ENCODE data around the gene PHLDA3. TPM values are rescaled to one million over a fixed set of nuclear protein-coding genes. Genes with fewer than 3 reads are reported as not detected.

PHLDA3 gene
- total and polyA plus RNA-seq, 2 of the 13 experiments (the other 11 are each of a cell fraction or from before 2014, with no cell fraction given): 16.7 to 33.6 TPM

DNA sequence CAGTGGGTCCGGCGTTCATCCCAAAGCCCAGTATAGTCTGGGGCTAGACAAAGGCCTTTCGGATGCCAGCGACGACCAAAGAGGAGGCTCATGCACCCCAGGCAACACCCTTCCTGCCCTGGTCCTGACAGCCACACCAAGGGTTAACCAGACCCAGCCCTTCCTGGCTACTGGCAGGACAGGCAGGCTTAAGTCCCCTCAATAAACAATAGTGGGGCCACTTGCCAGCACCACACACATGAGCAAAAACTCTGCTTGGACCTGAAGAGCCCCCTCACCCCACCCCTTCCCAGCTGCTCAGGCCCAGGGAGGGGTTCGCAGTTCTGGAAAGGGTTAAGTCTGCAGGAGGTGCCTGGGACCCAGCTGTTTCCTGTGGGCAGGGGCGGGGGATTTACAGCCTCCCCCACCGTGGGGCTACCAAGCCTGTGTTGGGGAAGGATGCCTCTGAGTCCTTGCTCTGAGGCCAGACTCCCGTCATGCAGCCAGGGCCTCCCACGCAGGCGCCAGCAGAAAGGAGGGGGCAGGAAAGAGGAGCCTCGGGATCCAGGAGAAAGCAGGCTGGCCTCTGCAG, 18.2 kb downstream of the PHLDA3 start:
- Histone ChIP-seq H3K36me3 (replicated peaks in 1 of 2; ENCODE audit: control insufficient read depth in 1 of 2, insufficient read depth in 2 of 2, low read length in 2 of 2) (no peaks in the 10 kb centered on the region), H3K9me3 (ENCODE audit: low read length) (no peaks in the 10 kb centered on the region), H4K20me1 (ENCODE audit: insufficient read depth, low read length) (no peaks in the 10 kb centered on the region), H3K4me1 (ENCODE audit: insufficient read depth, low read length) (peaks cover 25% of the 10 kb centered on the region), H3K27me3 (ENCODE audit: control insufficient read depth in 1 of 2, insufficient read depth in 2 of 2, low read length in 2 of 2) (peaks cover 4 to 27% of the 10 kb centered on the region in 2 experiments; a peak in 3 of 5 replicates), H3K4me3 (replicated peaks in 1 of 3; ENCODE audit: insufficient read depth in 1 of 3, low read depth in 2 of 3, low read length in 3 of 3) (no peak overlapping the region), H2AFZ (ENCODE audit: low read length) (no peak overlapping the region), H3K27ac (ENCODE audit: extremely low read length, insufficient read depth, low read length) (no peak overlapping the region), H3K79me2 (ENCODE audit: insufficient read depth, low read length) (no peaks in the 10 kb centered on the region), H3K9ac (ENCODE audit: insufficient read depth, low read depth, low read length) (no peak overlapping the region), H3K4me2 (ENCODE audit: low read depth, low read length) (no peak overlapping the region)
- ChIA-PET CTCF (ENCODE audit: low intra/inter-chr PET ratio, low total read pairs) (no interaction called here), POLR2A (interaction anchor here (1.6 kb wide), 1 partner anchor 18 kb away, joined by 5 read pairs; the partner anchor contains the start of gene PHLDA3)
- DNase-seq (ENCODE audit: low spot score) (no peak), FAIRE-seq (no peak), ATAC-seq (no peak)
- in situ Hi-C loops (cut with HindIII; ENCODE audit: extremely low pct_ligation_motif_present, low pct_unique_long_range_greater_than_20kb) (no loop called here), intact Hi-C loops (cut with micrococcal nuclease; ENCODE audit: unreplicated experiment) (no loop called here)
- 40% methylated on average over 6 of the region's 12 CpGs for WGBS (ENCODE audit: low lambda C conversion rate)
- TF ChIP-seq ZNF512B (CRISPR knock-in tag; IDR thresholded peaks at IDR 0.05; ENCODE audit: borderline replicate concordance): no peak
- TF ChIP-seq PATZ1 (CRISPR knock-in tag; IDR thresholded peaks at IDR 0.05): 0 out of 2 replicates have a peak, but pooled peaks have one; percentile 19
- no peak for TF ChIP-seq ZSCAN9 (CRISPR knock-in tag; IDR thresholded peaks at IDR 0.05; ENCODE audit: borderline replicate concordance)
- no TSS peak for BruUV-seq (replicated peaks)
